HEK293T (cell line): ENCODE data around the gene GABBR2.

Experiments
- CTCF ChIA-PET: fragments of 350-600 bp; formaldehyde crosslinking; extraction: SDS; loops from one replicate; lab custom pipeline; 2021; ENCODE audit warnings: antibody characterized with exemption, inconsistent platforms; lab: Yijun Ruan, JAX
- POLR2A ChIA-PET: fragments of 350-600 bp; formaldehyde crosslinking; extraction: SDS; loops from one replicate; lab custom pipeline; 2020; ENCODE audit warnings: antibody characterized with exemption, inconsistent platforms; lab: Yijun Ruan, JAX
- DNase-seq: peaks from one replicate; pipeline ENCODE4 v3.0.0; 2012; ENCODE audit warnings: mixed read lengths; ENCODE audit errors: extremely low spot score
- ARNT ChIP-seq: fragments of 450-650 bp; IDR thresholded peaks from 2 replicates; pipeline ENCODE4 v1.6.1; 2017; ENCODE audit warnings: mild to moderate bottlenecking
- BHLHE40 ChIP-seq: fragments of 450-650 bp; IDR thresholded peaks from 2 replicates; pipeline ENCODE4 v1.6.1; 2016; ENCODE audit warnings: mild to moderate bottlenecking, moderate library complexity, borderline replicate concordance
- CTBP1 ChIP-seq: fragments of 450-650 bp; IDR thresholded peaks from 2 replicates; pipeline ENCODE4 v1.6.1; 2016; ENCODE audit warnings: borderline replicate concordance
- ELF4 ChIP-seq: fragments of 450-650 bp; IDR thresholded peaks from 2 replicates; pipeline ENCODE4 v1.6.1; 2017; ENCODE audit warnings: antibody characterized with exemption
- FOXA1 ChIP-seq: fragments of 450-650 bp; IDR thresholded peaks from 2 replicates; pipeline ENCODE4 v1.6.1; 2016; ENCODE audit warnings: mild to moderate bottlenecking
- FOXK2 ChIP-seq: fragments of 450-650 bp; IDR thresholded peaks from 2 replicates; pipeline ENCODE4 v1.6.1; 2016; ENCODE audit warnings: mild to moderate bottlenecking
- FOXM1 ChIP-seq: fragments of 450-650 bp; IDR thresholded peaks from 2 replicates; pipeline ENCODE4 v1.6.1; 2017; ENCODE audit warnings: mild to moderate bottlenecking, borderline replicate concordance
- HDGF ChIP-seq: fragments of 450-650 bp; IDR thresholded peaks from 2 replicates; pipeline ENCODE4 v1.6.1; 2017; ENCODE audit warnings: antibody characterized with exemption, borderline replicate concordance
- L3MBTL2 ChIP-seq: fragments of 450-650 bp; conservative IDR thresholded peaks from 2 replicates; pipeline ENCODE4 v1.6.1; 2016; ENCODE audit warnings: mild to moderate bottlenecking
- LEF1 ChIP-seq: fragments of 450-650 bp; IDR thresholded peaks from 2 replicates; pipeline ENCODE4 v1.6.1; 2017; ENCODE audit warnings: mild to moderate bottlenecking, borderline replicate concordance
- NFRKB ChIP-seq: fragments of 450-650 bp; IDR thresholded peaks from 2 replicates; pipeline ENCODE4 v1.6.1; 2016; ENCODE audit warnings: mild to moderate bottlenecking, moderate library complexity
- SP1 ChIP-seq: fragments of 450-650 bp; IDR thresholded peaks from 2 replicates; pipeline ENCODE4 v1.6.1; 2017
- SUZ12 ChIP-seq: fragments of 450-650 bp; IDR thresholded peaks from 2 replicates; pipeline ENCODE4 v1.6.1; 2016; ENCODE audit warnings: mild to moderate bottlenecking
- TARDBP ChIP-seq: fragments of 450-650 bp; IDR thresholded peaks from 2 replicates; pipeline ENCODE4 v1.6.1; 2016
- ZNF384 ChIP-seq: fragments of 450-650 bp; IDR thresholded peaks from 2 replicates; pipeline ENCODE4 v1.6.1; 2016
- TF ChIP-seq, protein P1 (sequence below): fragments of 450-650 bp; IDR thresholded peaks from 2 replicates; pipeline ENCODE4 v1.6.1; 2016

The GABBR2 gene

DNA sequence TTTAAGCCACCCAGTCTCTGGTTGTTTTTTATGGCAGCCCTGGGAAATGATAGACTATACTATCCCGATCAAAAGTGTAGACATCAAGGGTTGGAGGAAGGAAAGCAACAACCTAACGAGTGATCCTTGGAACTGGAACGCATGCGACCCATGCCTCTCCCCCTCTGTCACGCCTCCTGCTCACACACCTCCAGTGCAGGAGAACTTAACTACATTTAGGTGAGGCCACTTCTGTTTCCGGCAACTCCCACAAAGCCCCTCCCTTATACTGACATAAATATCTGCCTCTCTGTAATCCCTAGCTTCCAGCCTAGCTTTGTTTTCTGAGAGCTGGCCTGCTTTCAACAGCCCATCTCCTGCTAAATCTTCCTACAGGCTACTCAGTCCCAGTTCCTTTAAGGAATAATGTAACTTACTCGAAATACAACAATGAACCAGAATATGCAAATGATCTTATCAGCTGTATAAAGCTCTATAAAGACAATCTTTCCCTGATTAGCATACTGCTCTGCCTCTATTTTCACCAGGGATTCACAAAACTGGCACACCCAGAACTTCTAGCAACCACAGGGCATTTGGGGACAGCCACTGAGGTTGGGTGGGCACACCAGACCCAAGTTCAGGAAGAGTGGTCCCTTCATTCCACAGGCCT, 73.9 kb downstream of the GABBR2 start:
- CTCF ChIA-PET: no interaction called here

GRCh38 chr9:98632839-98633238, 75.9 kb downstream of the GABBR2 start:
- ChIA-PET POLR2A (no interaction called here), CTCF (no interaction called here)
- DNase-seq: no peak
- TF ChIP-seq FOXK2 (no peak), SP1 (no peak), LEF1 (no peak), ZNF384 (no peak), FOXM1 (no peak), ARNT (no peak), CTBP1 (no peak), TARDBP (no peak), BHLHE40 (no peak), NFRKB (no peak), FOXA1 (no peak), L3MBTL2 (no peak), HDGF (no peak), ELF4 (no peak), SUZ12 (no peak)
- TF ChIP-seq, protein P1, sequence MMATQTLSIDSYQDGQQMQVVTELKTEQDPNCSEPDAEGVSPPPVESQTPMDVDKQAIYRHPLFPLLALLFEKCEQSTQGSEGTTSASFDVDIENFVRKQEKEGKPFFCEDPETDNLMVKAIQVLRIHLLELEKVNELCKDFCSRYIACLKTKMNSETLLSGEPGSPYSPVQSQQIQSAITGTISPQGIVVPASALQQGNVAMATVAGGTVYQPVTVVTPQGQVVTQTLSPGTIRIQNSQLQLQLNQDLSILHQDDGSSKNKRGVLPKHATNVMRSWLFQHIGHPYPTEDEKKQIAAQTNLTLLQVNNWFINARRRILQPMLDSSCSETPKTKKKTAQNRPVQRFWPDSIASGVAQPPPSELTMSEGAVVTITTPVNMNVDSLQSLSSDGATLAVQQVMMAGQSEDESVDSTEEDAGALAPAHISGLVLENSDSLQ: no peak

More for the DNA sequence above, 73.9 kb downstream of the GABBR2 start:
- POLR2A ChIA-PET: no interaction called here
- TF ChIP-seq, protein P1: no peak
- TF ChIP-seq SUZ12 (no peak), LEF1 (no peak), FOXK2 (no peak), ARNT (no peak), FOXM1 (no peak), TARDBP (no peak), CTBP1 (no peak), ZNF384 (no peak), BHLHE40 (no peak), HDGF (no peak), NFRKB (no peak), FOXA1 (no peak), L3MBTL2 (no peak), SP1 (no peak), ELF4 (no peak)
- DNase-seq: no peak

DNA sequence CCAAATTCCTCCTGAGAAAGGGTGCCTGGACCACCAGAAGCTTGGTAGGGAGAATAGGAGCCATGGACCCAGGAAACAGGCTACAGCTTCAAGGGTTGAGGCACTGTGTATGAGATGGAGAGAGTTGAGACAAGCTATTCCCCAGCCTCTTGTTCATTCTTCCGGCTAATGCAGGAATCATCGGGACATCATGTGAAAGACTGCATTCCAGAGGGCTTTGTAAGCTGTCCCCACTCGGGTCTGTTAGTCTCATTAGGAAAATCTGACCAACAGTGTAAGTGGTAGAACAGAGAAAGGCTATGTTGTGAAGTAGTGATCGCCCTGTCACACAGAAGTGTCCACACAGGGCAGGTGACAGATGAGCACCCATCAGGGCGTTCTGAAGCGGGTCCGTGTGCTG, 81.4 kb downstream of the GABBR2 start:
- TF ChIP-seq NFRKB (no peak), SP1 (no peak), ARNT (no peak), ZNF384 (no peak), L3MBTL2 (no peak), HDGF (no peak), LEF1 (no peak), BHLHE40 (no peak)
- TF ChIP-seq, protein P1: no peak
- CTCF ChIA-PET: no interaction called here
- POLR2A ChIA-PET: no interaction called here
- no peak for DNase-seq

- ChIA-PET POLR2A (no interaction called here), CTCF (interaction anchor here (0.8 kb wide), 1 partner anchor 17 kb away, joined by 3 read pairs; no protein-coding TSS in a partner anchor)
- no peak for DNase-seq
Measured at GRCh38 chr9:98625728-98626127, 83.0 kb downstream of the GABBR2 start.

GRCh38 chr9:98619788-98620187, 88.9 kb downstream of the GABBR2 start:
- no peak for DNase-seq
- TF ChIP-seq FOXK2 (no peak), ZNF384 (no peak)
- CTCF ChIA-PET: no interaction called here
- POLR2A ChIA-PET: no interaction called here

More at GRCh38 chr9:98625728-98626127, 83.0 kb downstream of the GABBR2 start:
- TF ChIP-seq NFRKB: no peak
- TF ChIP-seq, protein P1: no peak
- no peak for TF ChIP-seq FOXM1
- no peak for TF ChIP-seq HDGF
- TF ChIP-seq FOXA1: no peak
- TF ChIP-seq CTBP1: no peak
- no peak for TF ChIP-seq ARNT
- TF ChIP-seq ELF4: no peak
- TF ChIP-seq FOXK2: no peak
- TF ChIP-seq SUZ12: no peak
- no peak for TF ChIP-seq SP1
- TF ChIP-seq LEF1: no peak
- TF ChIP-seq ZNF384: no peak
- TF ChIP-seq BHLHE40: no peak
- TF ChIP-seq L3MBTL2: no peak
- TF ChIP-seq TARDBP: no peak
